B cell (primary cell): ENCODE measurements around the gene ANAPC15. TPM values are rescaled to one million over a fixed set of nuclear protein-coding genes. Genes with fewer than 3 reads are reported as not detected.

ENCODE experiments used
- ATAC-seq: fragments of 200-7000 bp; cut with Tn5 transposase; one replicate; pipeline ENCODE4 v1.10.0; 2021; ENCODE audit warnings: low read depth, mild to moderate bottlenecking, moderate number of reproducible peaks, moderate library complexity
- CTCF ChIA-PET: fragments of 350-600 bp; sonication (Branson Sonifier 250); formaldehyde crosslinking; loops from one replicate; lab custom pipeline; 2021; ENCODE audit warnings: antibody characterized with exemption, inconsistent platforms; lab: Charles Lee
- POLR2A ChIA-PET: fragments of 350-600 bp; sonication (Branson Sonifier 250); formaldehyde crosslinking; loops from one replicate; lab custom pipeline; 2021; ENCODE audit warnings: antibody characterized with exemption; lab: Charles Lee
- DNase-seq: peaks from one replicate; pipeline ENCODE4 v3.0.0; 2013
- H2AFZ ChIP-seq: 2 replicates; pipeline ENCODE4 v1.6.1; 2012; ENCODE audit warnings: mild to moderate bottlenecking, low read depth, low read length; ENCODE audit not compliant: insufficient read depth, poor library complexity, severe bottlenecking
- H3K27ac ChIP-seq, 2 donors: 1 replicate in 1 of 2; 2 replicates in 1 of 2; pipeline ENCODE4 v1.5.1; 2012 to 2013; ENCODE audit warnings: low read length in 2 of 2, mild to moderate bottlenecking in 2 of 2, moderate library complexity in 1 of 2
- H3K27me3 ChIP-seq, 4 experiments: fragments of 200-600 bp in 1 of 4; sonication (generic) in 1 of 4; replicated peaks in 1 of 4; 1 replicate in 2 of 4; 2 replicates in 2 of 4; pipeline versions ENCODE4 v1.6.1 to v1.7.0; 2013 to 2016; ENCODE audit warnings: low read length in 3 of 4, mild to moderate bottlenecking in 2 of 4, mixed read lengths in 1 of 4, moderate library complexity in 1 of 4; ENCODE audit not compliant: insufficient read depth in 4 of 4, control insufficient read depth in 3 of 4; ENCODE audit errors: control extremely low read depth in 1 of 4
- H3K36me3 ChIP-seq, 2 experiments: replicated peaks in 1 of 2; 1 replicate in 1 of 2; 2 replicates in 1 of 2; pipeline versions ENCODE4 v1.6.1 to v1.7.1; 2013; ENCODE audit warnings: low read length in 1 of 2; ENCODE audit not compliant: insufficient read depth in 2 of 2, control insufficient read depth in 1 of 2; ENCODE audit errors: control extremely low read depth in 1 of 2, extremely low read depth in 1 of 2
- H3K4me1 ChIP-seq, 2 donors: fragments of 200-600 bp in 1 of 2; sonication (generic) in 1 of 2; 1 replicate in 1 of 2; 2 replicates in 1 of 2; pipeline versions ENCODE4 v1.5.1 to v1.6.1; 2013 to 2017; ENCODE audit warnings: low read length in 2 of 2; ENCODE audit not compliant: control insufficient read depth in 2 of 2, insufficient read depth in 2 of 2
- H3K4me2 ChIP-seq: replicated peaks from 2 replicates; pipeline ENCODE3; 2012; ENCODE audit warnings: mild to moderate bottlenecking, low read depth, low read length; ENCODE audit not compliant: poor library complexity, severe bottlenecking
- H3K4me3 ChIP-seq, 5 experiments: fragments of 200-600 bp in 1 of 5; sonication (generic) in 1 of 5; 1 replicate in 3 of 5; 2 replicates in 2 of 5; pipeline versions ENCODE4 v1.5.1 to v1.7.0; 2011 to 2016; ENCODE audit warnings: low read length in 4 of 5, mild to moderate bottlenecking in 4 of 5, low read depth in 2 of 5, control low read depth in 1 of 5, moderate library complexity in 1 of 5; ENCODE audit not compliant: insufficient read depth in 1 of 5; ENCODE audit errors: control extremely low read depth in 1 of 5, extremely low read depth in 1 of 5
- H3K79me2 ChIP-seq: fragments of 200-600 bp; sonication (generic); one replicate; pipeline ENCODE4 v1.6.0; 2016; ENCODE audit warnings: low read length; ENCODE audit not compliant: control insufficient read depth, insufficient read depth
- H3K9ac ChIP-seq: fragments of 200-600 bp; sonication (generic); 2 replicates; pipeline ENCODE4 v1.6.1; 2017; ENCODE audit warnings: mild to moderate bottlenecking, low read length, moderate library complexity
- H3K9me3 ChIP-seq, 3 donors: one replicate each; pipeline versions ENCODE4 v1.6.1 to v1.7.1; 2013; ENCODE audit warnings: low read length in 2 of 3; ENCODE audit not compliant: control insufficient read depth in 2 of 3, insufficient read depth in 1 of 3; ENCODE audit errors: control extremely low read depth in 1 of 3
- H4K20me1 ChIP-seq: 2 replicates; pipeline ENCODE4 v1.6.0; 2012; ENCODE audit warnings: mild to moderate bottlenecking, low read length; ENCODE audit not compliant: insufficient read depth, control insufficient read depth, poor library complexity, severe bottlenecking
- H3K27ac Mint-ChIP-seq: one replicate; pipeline ENCODE4 v1.8.0; 2021; ENCODE audit warnings: mixed read lengths
- H3K27me3 Mint-ChIP-seq: one replicate; pipeline ENCODE4 v1.8.0; 2021; ENCODE audit warnings: mixed read lengths
- H3K4me1 Mint-ChIP-seq: one replicate; pipeline ENCODE4 v1.8.0; 2021; ENCODE audit warnings: mixed read lengths
- H3K4me3 Mint-ChIP-seq: one replicate; pipeline ENCODE4 v1.8.0; 2021; ENCODE audit warnings: mixed read lengths
- H3K9me3 Mint-ChIP-seq: one replicate; pipeline ENCODE4 v1.8.0; 2022; ENCODE audit warnings: mixed read lengths; ENCODE audit not compliant: insufficient read depth
- EZH2 ChIP-seq: IDR thresholded peaks from 2 replicates; pipeline ENCODE4 v1.6.1; 2012; ENCODE audit warnings: borderline replicate concordance, low read depth, mild to moderate bottlenecking, moderate library complexity, low read length; ENCODE audit not compliant: insufficient read depth, poor library complexity, severe bottlenecking
- WGBS: methylation state at CpG from one replicate; pipeline ENCODE4 v1.1.5; 2013; ENCODE audit warnings: missing lambda C conversion rate; ENCODE audit not compliant: insufficient coverage; 5-methylcytosine and 5-hydroxymethylcytosine counted together
- intact Hi-C: fragments of 100-400 bp; cut with micrococcal nuclease; formaldehyde crosslinking; loops from one replicate; pipeline ENCODE4 v1.10.0; 2022
- polyA plus RNA-seq: library from polyadenylated mRNA; depleted of rRNA; stranded (reverse); fragments of >200 nt; gene quantifications from 2 replicates; pipeline ENCODE4 v1.2.3, GENCODE V29; 2012
- total RNA-seq, 2 donors: library from RNA; stranded (reverse); fragments of 120-200 nt in 1 of 2; gene quantifications; 1 replicate in 1 of 2; 2 replicates in 1 of 2; pipeline versions ENCODE4 v1.2.3 to v1.2.4, GENCODE V29; 2013 to 2022
- TF ChIP-seq, protein P1 (sequence below): fragments of 200-600 bp; IDR thresholded peaks from one replicate; pipeline ENCODE4 v1.8.0; 2022; ENCODE audit warnings: antibody characterized with exemption, mild to moderate bottlenecking

ANAPC15 gene
- total and polyA plus RNA-seq, 2 donors (not counting 1 experiment from before 2014, with no cell fraction given) = 27.1 to 27.7 TPM

DNA sequence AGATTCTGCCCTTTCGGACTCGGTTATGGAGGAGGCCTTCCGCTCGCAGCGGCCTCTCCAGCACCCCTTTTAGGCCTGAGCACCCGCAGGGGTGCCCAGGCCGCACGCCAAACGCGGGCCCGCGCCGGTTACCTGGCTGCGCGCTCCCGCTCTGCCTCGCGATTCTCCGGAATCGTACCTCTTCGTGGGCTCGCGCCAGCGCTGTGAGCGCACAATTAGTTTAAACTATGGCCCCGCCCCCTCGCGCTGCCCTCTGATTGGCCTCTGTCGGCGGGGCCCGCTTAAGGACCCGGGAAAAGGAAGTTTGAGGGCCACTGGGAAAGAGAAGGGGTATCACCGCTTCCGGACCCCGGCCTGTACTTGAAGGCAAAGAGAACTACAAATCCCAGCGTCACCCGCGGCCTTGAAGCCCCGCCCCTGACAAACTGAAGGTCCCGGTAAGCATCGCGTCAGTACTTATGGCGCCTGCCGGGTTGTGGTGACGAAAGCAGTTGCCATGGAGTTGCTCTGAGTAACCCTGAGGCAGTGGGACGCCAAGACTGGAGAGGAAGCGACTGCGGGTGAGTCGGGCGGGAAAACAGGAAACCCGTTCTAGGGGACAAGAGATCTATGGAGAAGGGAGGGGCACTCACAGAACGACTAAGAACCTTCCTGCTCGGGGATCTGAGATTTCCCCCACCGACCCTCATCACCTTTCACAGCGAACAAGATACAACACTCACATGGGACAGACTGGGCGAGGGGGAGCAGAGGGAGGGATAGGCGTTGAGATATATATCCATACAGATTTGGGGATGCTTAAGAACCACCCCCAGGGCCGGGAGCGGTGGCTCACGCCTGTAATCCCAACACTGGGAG is 31.9 kb downstream of the ANAPC15 start, which contains the start of the genes LRRC51 and NUMA1:
TSS of gene LRRC51 (plus strand) at position 525 of the 858 bp plus-strand sequence. CDS start 8,234 bp downstream, outside the sequence.
TSS of gene NUMA1 (minus strand) at position 217 of the 858 bp plus-strand sequence. CDS start 44,599 bp downstream, outside the sequence.
- H3K9me3 Mint-ChIP-seq = no peaks in the 10 kb centered on the region
- Histone ChIP-seq H3K4me2 (peak within 1 kb of the TSS; percentile 76), H4K20me1 (no peaks in the 10 kb centered on the region), H3K27me3 (no peaks in the 10 kb centered on the region), H3K9me3 (no peaks in the 10 kb centered on the region), H3K79me2 (peaks cover 37% of the 10 kb centered on the region), H3K4me1 (peaks cover 15 to 22% of the 10 kb centered on the region in 2 donors), H2AFZ (peak within 1 kb of the TSS; percentile 86), H3K36me3 (peaks cover 0 to 3% of the 10 kb centered on the region in 2 experiments), H3K27ac (peak within 1 kb of the TSS; percentile 78 to 90), H3K9ac (peak within 1 kb of the TSS; percentile 75), H3K4me3 (peak within 1 kb of the TSS; percentile 61 to 84 (median 77))
- no peaks in the 10 kb centered on the region for H3K27me3 Mint-ChIP-seq
- ATAC-seq (peak; percentile 90), DNase-seq (peak; percentile 100)
- POLR2A ChIA-PET = interaction anchor here (1.0 to 1.6 kb wide), 2 partner anchors 40 to 41 kb away, joined by 4 to 6 read pairs; no protein-coding TSS in a partner anchor
- H3K4me3 Mint-ChIP-seq = peak within 1 kb of the TSS; percentile 87
- H3K4me1 Mint-ChIP-seq = peaks cover 41% of the 10 kb centered on the region
- WGBS = under 1% methylated on average over 54 of the region's 60 CpGs
- peak within 1 kb of the TSS; percentile 87 for H3K27ac Mint-ChIP-seq
- CTCF ChIA-PET = interaction anchor here (0.9 to 2.3 kb wide), 4 partner anchors 10 to 22 kb away, joined by 3 to 28 read pairs (median 4); no protein-coding TSS in a partner anchor
- intact Hi-C loops = loop anchor here (1.0 kb wide), 7 partner anchors 11 to 354 kb away; partner anchors contain the start of genes ANAPC15, CLPB, LAMTOR1 and XNDC1N
- TF ChIP-seq, protein P1, sequence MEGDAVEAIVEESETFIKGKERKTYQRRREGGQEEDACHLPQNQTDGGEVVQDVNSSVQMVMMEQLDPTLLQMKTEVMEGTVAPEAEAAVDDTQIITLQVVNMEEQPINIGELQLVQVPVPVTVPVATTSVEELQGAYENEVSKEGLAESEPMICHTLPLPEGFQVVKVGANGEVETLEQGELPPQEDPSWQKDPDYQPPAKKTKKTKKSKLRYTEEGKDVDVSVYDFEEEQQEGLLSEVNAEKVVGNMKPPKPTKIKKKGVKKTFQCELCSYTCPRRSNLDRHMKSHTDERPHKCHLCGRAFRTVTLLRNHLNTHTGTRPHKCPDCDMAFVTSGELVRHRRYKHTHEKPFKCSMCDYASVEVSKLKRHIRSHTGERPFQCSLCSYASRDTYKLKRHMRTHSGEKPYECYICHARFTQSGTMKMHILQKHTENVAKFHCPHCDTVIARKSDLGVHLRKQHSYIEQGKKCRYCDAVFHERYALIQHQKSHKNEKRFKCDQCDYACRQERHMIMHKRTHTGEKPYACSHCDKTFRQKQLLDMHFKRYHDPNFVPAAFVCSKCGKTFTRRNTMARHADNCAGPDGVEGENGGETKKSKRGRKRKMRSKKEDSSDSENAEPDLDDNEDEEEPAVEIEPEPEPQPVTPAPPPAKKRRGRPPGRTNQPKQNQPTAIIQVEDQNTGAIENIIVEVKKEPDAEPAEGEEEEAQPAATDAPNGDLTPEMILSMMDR = no peak
- TF ChIP-seq EZH2 = no peak
